Measurements from ENCODE around the gene SYNDIG1. TPM values are rescaled to one million over a fixed set of nuclear protein-coding genes. Genes with fewer than 3 reads are reported as not detected.

Gene SYNDIG1
- total RNA-seq, 4 donors from 2014 or later = not detected

DNA sequence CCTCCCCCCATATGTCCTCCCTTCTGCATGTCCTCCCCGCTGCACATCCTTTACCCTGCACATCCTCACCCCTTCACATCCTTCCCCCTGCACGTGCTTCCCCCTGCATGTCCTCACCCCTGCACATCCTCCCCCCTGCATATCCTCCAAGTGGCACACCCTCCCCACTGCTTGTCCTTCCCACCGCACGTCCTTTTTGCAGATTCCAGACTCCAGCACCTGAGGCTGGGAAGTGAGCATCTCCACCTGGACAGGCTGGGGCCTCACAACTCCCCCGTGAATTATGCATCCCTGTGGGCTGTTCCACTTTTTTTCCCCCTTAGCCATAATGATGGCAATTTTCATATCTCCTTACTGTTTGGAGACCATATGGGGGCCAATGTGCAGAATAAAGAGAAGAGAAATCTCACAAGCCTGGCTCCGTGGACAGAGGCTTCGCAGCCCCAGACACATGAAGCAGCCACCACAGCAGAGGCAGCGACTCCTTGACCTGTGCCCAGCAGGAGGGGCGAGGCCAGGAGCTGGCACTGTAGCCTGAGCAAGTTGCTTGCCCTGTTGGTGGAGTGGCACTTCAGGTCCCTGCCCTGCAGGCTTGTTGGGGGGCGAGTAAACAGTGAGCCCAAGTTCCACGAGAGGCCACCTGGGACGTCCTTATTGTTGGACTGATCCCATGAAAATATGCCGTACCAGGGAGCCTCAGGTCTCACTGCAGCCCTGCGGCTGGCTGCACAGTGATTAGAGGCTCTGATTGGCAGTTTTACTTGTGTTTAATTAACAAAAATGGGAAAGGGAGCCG lies 113.1 kb downstream of the SYNDIG1 start:
- 77 to 86% methylated on average over 6 to 9 of the region's 15 CpGs for WGBS, 2 donors
- no peaks in the 10 kb centered on the region for H3K4me1 ChIP-seq
- no peak for DNase-seq

DNA sequence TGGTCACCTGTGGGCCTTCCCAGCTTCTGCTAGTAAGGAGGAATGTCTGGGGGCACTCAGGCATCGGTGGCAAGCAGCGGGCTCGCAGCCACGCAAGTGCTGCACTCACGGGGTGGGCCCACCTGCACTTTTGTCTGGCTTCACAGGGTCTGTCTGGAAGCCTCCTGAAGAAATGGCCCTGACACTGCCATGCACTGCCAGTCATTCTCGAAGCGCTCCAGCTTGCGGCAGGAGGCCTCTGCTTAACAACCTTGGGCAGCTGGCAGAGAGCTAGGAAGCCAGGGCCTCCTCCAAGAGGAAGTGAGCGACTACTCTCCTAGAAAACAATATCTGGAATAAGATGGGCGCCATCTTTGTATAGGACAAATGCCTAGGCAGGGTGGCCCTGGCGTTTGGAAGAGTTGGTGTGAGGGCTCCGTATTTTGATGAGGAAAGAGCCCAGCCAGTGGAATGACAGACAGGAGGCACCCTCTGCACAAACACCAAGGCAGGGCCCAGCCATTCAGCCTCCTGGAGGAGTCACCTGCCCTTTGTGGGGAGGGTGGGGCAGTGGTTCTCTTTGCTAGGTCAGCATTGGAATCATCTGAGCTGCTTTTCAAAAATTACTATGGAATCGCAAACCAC lies 113.9 kb downstream of the SYNDIG1 start:
- Histone ChIP-seq H3K4me1 (no peaks in the 10 kb centered on the region), H3K27ac (no peak overlapping the region), H3K27me3 (no peaks in the 10 kb centered on the region), H3K36me3 (no peaks in the 10 kb centered on the region), H3K4me3 (no peak overlapping the region), H3K9me3 (no peaks in the 10 kb centered on the region)
- 91 to 94% methylated on average over 4 to 8 of the region's 13 CpGs for WGBS, 2 donors
- intact Hi-C loops (cut with DNase I) = no loop called here
- TF ChIP-seq, protein P1, sequence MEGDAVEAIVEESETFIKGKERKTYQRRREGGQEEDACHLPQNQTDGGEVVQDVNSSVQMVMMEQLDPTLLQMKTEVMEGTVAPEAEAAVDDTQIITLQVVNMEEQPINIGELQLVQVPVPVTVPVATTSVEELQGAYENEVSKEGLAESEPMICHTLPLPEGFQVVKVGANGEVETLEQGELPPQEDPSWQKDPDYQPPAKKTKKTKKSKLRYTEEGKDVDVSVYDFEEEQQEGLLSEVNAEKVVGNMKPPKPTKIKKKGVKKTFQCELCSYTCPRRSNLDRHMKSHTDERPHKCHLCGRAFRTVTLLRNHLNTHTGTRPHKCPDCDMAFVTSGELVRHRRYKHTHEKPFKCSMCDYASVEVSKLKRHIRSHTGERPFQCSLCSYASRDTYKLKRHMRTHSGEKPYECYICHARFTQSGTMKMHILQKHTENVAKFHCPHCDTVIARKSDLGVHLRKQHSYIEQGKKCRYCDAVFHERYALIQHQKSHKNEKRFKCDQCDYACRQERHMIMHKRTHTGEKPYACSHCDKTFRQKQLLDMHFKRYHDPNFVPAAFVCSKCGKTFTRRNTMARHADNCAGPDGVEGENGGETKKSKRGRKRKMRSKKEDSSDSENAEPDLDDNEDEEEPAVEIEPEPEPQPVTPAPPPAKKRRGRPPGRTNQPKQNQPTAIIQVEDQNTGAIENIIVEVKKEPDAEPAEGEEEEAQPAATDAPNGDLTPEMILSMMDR (IDR thresholded peaks at IDR 0.05) = no peak
- no peak for TF ChIP-seq POLR2A (IDR thresholded peaks at IDR 0.05)
- DNase-seq = no peak

More for the DNA sequence above, 113.1 kb downstream of the SYNDIG1 start:
- intact Hi-C loops (cut with DNase I) = no loop called here
- Histone ChIP-seq H3K4me3 (no peak overlapping the region), H3K27me3 (no peaks in the 10 kb centered on the region), H3K27ac (no peak overlapping the region), H3K36me3 (no peaks in the 10 kb centered on the region), H3K9me3 (no peaks in the 10 kb centered on the region)
- TF ChIP-seq, protein P1 (IDR thresholded peaks at IDR 0.05) = no peak
- TF ChIP-seq POLR2A (IDR thresholded peaks at IDR 0.05) = no peak

DNA sequence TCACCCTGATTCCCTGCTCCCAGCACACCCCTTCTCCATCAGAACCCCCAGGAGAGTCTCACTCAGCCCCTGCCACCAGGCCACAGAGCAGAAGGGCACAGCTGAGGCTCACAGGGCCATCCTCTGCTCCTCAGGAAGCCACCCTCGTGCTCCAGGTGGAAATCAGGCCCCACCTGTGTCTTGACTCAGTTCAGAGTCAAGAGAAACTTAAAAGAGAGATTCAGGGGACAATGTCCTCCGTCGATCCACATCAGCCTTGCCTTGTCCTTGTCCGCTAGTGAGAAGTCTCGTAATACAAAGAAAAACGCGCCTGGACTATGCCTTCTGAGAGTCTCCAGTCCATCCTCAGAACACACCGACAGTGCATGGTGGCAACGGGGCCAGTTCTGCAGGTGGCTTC lies 114.6 kb downstream of the SYNDIG1 start:
- no peaks in the 10 kb centered on the region for H3K9me3 ChIP-seq
- H3K4me1 ChIP-seq = no peaks in the 10 kb centered on the region
- no peak for TF ChIP-seq POLR2A (IDR thresholded peaks at IDR 0.05)
- TF ChIP-seq, protein P1 (IDR thresholded peaks at IDR 0.05) = no peak
- DNase-seq = no peak
- WGBS, 2 donors = 38 to 78% methylated on average over 2 to 6 of the region's 9 CpGs
- intact Hi-C loops (cut with DNase I) = no loop called here
- H3K36me3 ChIP-seq = no peaks in the 10 kb centered on the region
- H3K27ac ChIP-seq = no peak overlapping the region
- no peaks in the 10 kb centered on the region for H3K27me3 ChIP-seq
- H3K4me3 ChIP-seq = no peak overlapping the region

DNA sequence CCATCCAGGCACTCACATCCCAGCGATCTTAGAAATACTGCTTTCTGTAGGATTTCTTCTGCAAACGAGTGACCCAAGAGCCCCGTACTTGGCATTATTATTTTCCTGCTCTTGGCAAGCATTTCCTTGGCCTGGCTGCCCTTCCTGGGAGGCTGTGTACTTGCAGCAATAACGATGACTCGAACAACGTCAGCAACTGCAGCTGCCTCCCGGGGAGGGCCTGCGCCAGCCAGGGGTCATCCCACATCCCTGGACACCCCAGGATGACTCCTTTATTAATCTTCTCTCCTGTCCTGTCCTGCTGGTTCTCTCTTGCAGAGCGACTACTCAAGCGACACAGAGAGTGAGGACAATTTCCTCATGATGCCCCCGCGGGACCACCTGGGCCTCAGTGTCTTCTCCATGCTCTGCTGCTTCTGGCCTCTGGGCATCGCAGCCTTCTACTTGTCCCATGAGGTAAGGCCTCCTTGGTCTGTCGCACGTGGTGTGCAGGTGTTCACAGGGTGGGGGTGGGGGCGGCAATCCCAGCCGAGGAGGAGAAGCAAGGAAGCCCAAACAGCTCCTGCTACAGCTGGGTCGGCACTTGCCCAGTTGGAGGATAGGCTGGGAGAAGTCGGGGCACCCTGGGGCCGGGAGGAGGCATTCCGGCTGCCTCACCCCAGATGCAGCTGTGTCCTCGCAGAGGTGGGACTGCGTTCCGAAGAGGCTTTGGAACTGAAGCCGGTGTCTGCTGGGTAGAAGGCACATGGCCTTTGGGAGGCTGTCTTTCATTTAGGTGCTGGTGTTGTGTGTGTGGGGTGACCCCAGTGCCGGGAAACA lies 115.3 kb downstream of the SYNDIG1 start:
- Histone ChIP-seq H3K4me3 (no peak overlapping the region), H3K4me1 (no peaks in the 10 kb centered on the region), H3K9me3 (no peaks in the 10 kb centered on the region), H3K27ac (no peak overlapping the region), H3K36me3 (no peaks in the 10 kb centered on the region), H3K27me3 (no peaks in the 10 kb centered on the region)
- intact Hi-C loops (cut with DNase I) = no loop called here
- WGBS, 2 donors = 75 to 76% methylated on average over 13 of the region's 26 CpGs
- no peak for DNase-seq
- TF ChIP-seq, protein P1 (IDR thresholded peaks at IDR 0.05) = no peak
- no peak for TF ChIP-seq POLR2A (IDR thresholded peaks at IDR 0.05)
